SK-MEL-5 (cell line): ENCODE results near the gene PIK3C3. TPM values are rescaled to one million over a fixed set of nuclear protein-coding genes. Genes with fewer than 3 reads are reported as not detected.
"Not testable (repeated sequence)": the region's sequence is repeated elsewhere in the genome, so short reads cannot be mapped to it uniquely, and the experiment has no call there.

Source experiments
- DNase-seq: peaks from one replicate; pipeline ENCODE4 v3.0.0-alpha.2; 2016; ENCODE audit warnings: low read depth, low spot score
- in situ Hi-C: cut with HindIII; loops from 2 replicates; pipeline ENCODE4 v1.10.0; 2016; ENCODE audit warnings: low sequenced_read_pairs, high pct_unique_total_duplicates, low pct_unique_long_range_greater_than_20kb
- total RNA-seq: library from RNA; depleted of rRNA; stranded (reverse); fragments of >200 nt; shearing (Covaris generic); gene quantifications from 2 replicates; pipeline ENCODE4 v1.2.3, GENCODE V29; 2014

The PIK3C3 gene
- total RNA-seq, 1 experiment from 2014 or later, result 68.1 TPM

DNA sequence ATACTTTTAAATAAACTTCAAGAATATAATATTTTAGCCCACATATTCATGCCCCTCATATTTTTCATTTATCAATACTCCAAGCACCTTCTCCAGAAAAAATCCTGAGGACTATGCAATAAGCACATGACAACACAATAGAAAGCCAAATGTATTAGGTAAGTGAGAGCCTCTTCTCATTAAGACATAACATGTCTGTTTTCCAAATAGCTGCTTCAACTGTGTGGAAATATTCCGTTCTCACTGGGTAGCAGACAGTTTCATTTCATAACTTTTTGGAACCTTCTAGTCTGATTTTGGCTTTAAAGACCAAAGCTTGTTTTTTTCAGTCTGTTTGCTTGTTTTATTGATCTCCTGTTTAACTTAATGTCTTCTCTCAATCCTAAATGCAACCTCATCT, 137.8 kb downstream of the PIK3C3 start:
- DNase-seq, result no peak
- in situ Hi-C loops, result no loop called here

DNA sequence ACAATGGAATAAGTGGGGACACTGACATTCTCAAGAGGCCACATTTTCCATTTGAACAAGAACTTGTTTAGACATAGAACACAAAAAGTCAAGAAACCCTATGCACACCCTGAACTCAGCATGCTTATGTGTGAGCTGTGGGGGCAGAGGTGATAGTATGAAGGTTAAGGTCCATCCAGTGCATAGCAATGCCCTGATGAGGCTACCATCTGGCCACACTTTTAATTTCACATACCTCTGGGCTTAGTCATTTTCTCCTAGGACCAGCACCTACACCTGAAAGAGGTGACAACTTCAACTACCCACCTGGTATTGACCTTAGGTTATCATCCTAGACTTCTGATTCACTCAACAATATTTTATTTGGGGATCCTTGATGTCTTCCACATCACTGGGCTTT, 139.8 kb downstream of the PIK3C3 start:
- DNase-seq, result no peak

GRCh38 chr18:42095732-42096377, 140.8 kb downstream of the PIK3C3 start:
- no peak for DNase-seq
- in situ Hi-C loops, result no loop called here

More for the DNA sequence above, 139.8 kb downstream of the PIK3C3 start:
- in situ Hi-C loops, result no loop called here

GRCh38 chr18:42100248-42100647, 145.2 kb downstream of the PIK3C3 start:
- no peak for DNase-seq
- in situ Hi-C loops, result no loop called here

- in situ Hi-C loops, result no loop called here
- DNase-seq, result no peak
These were observed 145.9 kb downstream of the PIK3C3 start for GRCh38 chr18:42100911-42101310.

DNA sequence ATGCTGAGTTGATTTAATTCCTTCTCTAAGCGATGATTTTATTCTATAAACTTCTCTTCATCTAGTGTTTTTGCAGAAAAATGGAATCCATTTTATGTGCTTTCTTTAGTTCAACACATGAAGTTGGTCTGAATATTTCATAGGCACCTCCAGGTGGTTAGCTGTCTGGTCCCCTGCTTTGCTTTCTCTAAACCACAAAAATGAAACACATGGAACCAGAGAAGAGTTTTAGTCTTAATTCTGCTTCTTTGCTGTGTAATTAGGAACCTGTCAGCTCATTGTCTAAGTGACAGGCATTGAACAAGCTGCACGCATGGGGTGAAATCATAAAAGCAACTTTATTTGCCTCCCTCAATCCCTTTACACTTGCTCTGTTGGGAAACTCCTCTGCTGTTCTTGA, 150.4 kb downstream of the PIK3C3 start:
- in situ Hi-C loops, result no loop called here

GRCh38 chr18:42106784-42107183, 151.8 kb downstream of the PIK3C3 start:
- in situ Hi-C loops, result no loop called here
- no peak for DNase-seq

More for the DNA sequence above, 150.4 kb downstream of the PIK3C3 start:
- DNase-seq, result no peak

GRCh38 chr18:42107287-42107686, 152.3 kb downstream of the PIK3C3 start:
- DNase-seq, result no peak
- in situ Hi-C loops, result no loop called here

DNA sequence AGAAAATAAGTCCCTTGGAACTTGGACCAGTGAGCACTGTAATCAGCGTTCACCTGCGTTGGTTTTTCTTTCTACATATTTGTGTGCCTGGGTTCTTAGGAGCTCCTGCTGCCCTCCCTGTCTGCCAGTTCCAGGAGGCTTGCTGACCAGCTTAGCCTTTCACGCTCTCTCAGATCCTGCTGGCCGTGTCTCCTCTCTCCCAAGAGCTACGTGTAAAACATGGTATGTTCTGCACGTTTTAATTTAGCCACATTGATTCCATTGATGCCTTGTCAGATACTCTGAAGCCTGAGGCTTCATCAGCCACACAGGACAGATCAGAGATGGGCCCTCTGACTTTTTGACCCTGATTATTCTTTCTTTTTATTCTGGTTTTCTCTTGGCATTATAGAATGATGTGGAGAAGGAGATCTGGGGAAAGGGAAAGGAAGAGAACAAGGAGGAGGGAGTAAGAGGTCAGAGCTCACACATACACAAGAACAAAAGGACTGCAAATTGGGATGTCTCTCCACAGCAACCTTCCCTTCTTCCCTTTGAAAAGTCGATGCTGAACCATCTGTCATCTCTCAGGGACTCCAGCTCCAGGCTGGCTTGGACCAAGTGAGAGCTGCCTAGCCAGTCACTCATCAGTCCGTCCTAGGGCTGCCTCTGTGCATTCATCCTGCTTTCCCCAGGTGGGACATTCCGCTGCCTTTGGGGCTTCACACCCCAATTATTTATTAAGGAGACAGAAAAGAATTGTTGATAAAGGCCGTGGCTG, 152.8 kb downstream of the PIK3C3 start:
- in situ Hi-C loops, result no loop called here
- DNase-seq, result no peak

GRCh38 chr18:42112147-42112546, 157.1 kb downstream of the PIK3C3 start:
- in situ Hi-C loops, DNase-seq: not testable (repeated sequence)

DNA sequence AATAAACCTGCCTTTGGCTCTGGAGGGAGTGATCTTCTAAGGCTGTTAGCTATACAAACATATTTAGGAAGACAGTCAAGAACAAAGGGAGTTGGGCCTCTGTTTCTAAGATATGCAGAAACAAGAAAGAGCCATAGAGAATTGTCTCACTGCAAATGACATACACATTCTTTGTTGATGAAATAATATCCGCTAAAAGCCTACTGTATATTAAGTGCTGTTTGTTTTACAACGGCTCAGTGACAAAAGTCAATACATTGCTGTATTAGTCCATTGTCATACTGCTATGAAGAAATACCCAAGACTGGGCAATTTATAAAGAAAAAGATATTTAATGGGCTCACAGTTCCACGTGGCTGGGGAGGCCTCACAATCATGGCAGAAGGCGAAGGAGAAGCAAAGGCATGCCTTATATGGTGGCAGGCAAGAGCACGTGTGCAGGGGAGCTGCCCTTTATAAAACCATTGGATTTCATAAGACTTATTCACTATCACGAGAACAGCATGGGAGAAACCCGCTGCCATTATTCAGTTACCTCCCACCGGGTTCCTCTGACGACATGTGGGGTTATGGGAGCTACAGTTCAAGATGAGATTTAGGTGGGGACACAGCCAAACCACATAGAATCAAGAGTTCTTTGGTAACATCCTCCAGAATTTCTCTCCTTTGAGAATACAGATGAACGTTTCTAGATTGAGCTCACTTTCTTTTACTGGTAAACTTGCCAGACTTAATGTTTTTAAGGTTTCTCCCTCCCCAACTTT, 157.8 kb downstream of the PIK3C3 start:
- in situ Hi-C loops, result no loop called here
- DNase-seq, result no peak

DNA sequence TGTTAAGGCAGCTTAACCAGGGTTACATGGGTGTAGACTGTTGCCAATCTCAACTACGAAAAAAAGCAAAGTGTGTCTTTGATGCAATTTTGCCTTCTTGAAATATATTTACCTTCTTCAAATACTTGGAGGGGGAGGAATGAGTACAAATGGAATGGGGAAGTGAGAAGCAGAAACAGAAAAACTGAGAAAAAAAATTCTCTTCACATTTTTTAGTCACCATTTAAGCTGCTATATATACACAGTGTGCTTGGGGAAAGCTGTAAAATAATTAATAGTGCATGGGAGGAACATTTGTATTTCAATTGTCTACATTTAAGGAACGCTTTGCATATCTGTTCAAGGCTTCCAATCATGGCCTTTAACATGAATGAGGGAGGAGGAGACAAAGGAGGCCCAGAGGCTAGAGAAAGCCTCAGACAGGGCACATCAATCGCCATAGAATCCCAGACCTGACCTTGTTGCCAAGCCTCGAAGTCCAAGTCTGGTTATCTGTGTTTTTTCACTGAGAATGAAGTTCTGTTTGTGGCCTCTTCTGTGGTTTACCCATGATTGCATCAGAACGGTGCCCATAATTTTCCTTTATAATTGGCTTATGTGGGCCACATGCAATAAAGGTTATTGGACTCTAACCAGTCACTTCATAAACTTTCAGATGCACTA, 158.6 kb downstream of the PIK3C3 start:
- in situ Hi-C loops, result no loop called here
- peak; percentile 61 for DNase-seq

DNA sequence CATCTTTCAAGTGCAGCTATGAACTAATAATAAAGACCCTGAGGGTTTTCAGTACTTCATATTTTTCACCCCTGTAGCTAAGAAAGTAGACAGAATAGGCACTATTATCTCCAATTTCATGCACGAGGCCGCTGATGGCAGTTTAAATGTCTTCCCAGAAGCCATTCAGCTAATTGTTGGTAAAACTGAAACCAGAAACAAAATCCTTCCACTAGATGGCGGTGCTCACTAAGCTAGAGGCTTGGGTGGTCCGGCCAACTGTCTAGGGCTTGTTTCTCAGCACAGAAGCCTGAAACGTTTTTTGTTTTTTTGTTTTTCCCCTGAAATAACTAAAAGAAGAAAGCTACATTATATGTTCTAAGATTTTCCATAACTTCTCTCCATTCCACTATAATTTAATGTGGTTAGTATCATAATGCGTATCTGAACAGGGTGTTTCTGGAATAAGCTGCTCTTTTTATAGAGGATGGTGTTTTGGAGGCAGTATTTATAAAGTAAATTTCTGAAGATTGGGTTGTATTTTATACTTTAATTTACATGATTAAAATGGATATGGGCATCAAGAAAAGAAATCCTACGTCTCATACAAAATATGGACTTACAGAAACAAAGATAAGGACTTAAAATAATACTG, 159.4 kb downstream of the PIK3C3 start:
- DNase-seq, result peak; percentile 86
- in situ Hi-C loops, result no loop called here

DNA sequence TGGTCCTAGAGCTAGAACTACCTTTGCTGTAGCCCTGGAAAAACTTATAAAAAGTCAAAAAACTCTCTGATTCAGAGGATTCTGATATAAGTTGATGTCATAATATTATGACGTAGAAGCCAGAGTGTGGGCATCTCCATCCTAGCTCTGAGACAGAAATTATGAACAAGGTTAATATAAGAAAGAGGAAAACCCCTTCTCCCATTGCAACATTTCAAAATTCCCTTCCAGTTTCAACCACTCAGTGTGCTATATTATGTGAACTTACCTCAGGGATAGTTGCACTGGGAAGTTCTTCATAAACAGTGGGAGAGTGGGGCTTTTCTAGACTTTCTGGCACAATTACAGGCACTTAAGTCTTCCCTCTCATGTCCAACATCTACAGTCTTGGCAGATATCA, 171.6 kb downstream of the PIK3C3 start:
- no peak for DNase-seq
- in situ Hi-C loops, result no loop called here

- no peak for DNase-seq
- in situ Hi-C loops, result no loop called here
These were observed 176.3 kb downstream of the PIK3C3 start for GRCh38 chr18:42131066-42131929.

DNA sequence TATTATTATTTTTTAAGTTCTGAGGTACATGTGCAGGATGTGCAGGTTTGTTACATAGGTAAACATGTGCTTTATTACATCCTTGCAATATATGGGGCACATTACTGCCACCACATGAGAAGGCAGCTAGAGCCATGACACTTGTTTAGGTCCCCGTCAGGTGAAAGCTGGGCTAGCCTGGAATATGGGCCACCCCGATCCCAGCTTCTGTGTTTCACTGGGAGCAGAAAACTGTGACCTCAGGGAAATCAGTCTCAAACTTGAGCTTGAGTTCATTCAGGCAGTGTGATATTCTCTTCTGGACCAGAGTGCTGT, 176.9 kb downstream of the PIK3C3 start:
- DNase-seq, result no peak
- in situ Hi-C loops, result no loop called here
